ENCODE measurements around the gene DNAH8. TPM values are rescaled to one million over a fixed set of nuclear protein-coding genes. Genes with fewer than 3 reads are reported as not detected.

Gene DNAH8
- total RNA-seq, 6 experiments from 2014 or later = not detected

DNA sequence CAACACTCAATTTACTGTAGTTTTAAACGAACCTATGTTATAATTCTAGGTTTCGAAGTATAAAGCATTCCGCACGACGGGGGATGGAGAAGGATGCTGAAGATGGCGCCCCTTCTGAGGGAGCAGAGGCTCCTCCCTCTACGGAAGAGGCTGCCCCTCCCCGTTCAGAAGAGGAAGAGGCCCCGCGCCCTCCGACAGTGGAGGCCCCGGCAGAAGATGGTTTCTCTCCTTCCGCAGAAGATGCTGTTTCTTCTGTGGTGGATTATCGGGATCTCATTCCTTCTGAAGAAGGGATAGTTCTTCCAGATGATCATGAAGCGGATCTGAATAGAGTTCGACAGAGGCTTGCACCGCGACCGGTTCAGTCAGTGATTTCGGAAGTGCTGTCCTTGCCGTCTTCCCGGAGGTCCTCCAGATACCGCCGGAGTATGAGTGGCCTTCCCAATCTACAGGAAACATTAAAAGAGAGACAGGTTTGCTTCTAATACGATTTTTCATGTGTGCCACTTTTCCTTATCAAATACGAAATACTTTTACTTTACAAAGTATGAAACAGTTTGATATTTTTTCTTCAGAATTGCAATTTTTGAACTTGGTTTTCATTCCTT is 7.7 kb downstream of the DNAH8 start:
- no peak for TF ChIP-seq CTCF (IDR thresholded peaks at IDR 0.05)
- Mint-ChIP-seq H3K4me3 (no peak overlapping the region), H3K4me1 (ENCODE audit: low read depth) (no peaks in the 10 kb centered on the region)

GRCh38 chr6:38723783-38724182 is 8.7 kb downstream of the DNAH8 start:
- no peak for DNase-seq
- peaks cover 11% of the 10 kb centered on the region for H3K27me3 Mint-ChIP-seq (ENCODE audit: insufficient read depth)
- H3K9me3 Mint-ChIP-seq = no peaks in the 10 kb centered on the region
- H3K4me3 Mint-ChIP-seq = no peak overlapping the region
- H3K27ac Mint-ChIP-seq = no peak overlapping the region
- H3K4me1 Mint-ChIP-seq (ENCODE audit: low read depth) = no peaks in the 10 kb centered on the region
- TF ChIP-seq CTCF (IDR thresholded peaks at IDR 0.05) = no peak
- H3K36me3 Mint-ChIP-seq (ENCODE audit: low read depth) = no peaks in the 10 kb centered on the region

More for the DNA sequence above, 7.7 kb downstream of the DNAH8 start:
- H3K9me3 Mint-ChIP-seq = no peaks in the 10 kb centered on the region
- no peak for DNase-seq
- H3K36me3 Mint-ChIP-seq (ENCODE audit: low read depth) = no peaks in the 10 kb centered on the region
- H3K27me3 Mint-ChIP-seq (ENCODE audit: insufficient read depth) = peaks cover 11% of the 10 kb centered on the region
- H3K27ac Mint-ChIP-seq = no peak overlapping the region

DNA sequence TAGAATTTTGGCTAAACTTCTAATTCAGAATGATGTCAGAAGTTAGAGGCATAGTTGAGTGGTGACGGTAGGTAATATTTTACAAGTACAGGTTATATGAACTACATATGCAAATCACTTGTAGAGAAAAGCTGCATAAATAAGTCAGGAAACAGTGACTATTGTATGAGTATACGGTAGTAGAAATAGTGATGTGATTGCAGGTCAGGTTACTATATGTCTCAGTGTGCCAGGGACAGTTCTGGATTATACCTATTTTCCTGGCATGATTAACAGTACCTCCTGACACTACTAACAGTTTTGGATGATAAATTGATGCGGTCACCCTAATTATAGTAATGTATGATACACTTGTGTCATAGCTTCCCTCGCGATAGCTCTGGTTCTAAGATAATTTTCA is 9.2 kb downstream of the DNAH8 start:
- Mint-ChIP-seq H3K27ac (no peak overlapping the region), H3K4me3 (no peak overlapping the region), H3K4me1 (ENCODE audit: low read depth) (no peaks in the 10 kb centered on the region), H3K9me3 (no peaks in the 10 kb centered on the region), H3K36me3 (ENCODE audit: low read depth) (no peaks in the 10 kb centered on the region), H3K27me3 (ENCODE audit: insufficient read depth) (peaks cover 11% of the 10 kb centered on the region)
- no peak for DNase-seq
- TF ChIP-seq CTCF (IDR thresholded peaks at IDR 0.05) = no peak

DNA sequence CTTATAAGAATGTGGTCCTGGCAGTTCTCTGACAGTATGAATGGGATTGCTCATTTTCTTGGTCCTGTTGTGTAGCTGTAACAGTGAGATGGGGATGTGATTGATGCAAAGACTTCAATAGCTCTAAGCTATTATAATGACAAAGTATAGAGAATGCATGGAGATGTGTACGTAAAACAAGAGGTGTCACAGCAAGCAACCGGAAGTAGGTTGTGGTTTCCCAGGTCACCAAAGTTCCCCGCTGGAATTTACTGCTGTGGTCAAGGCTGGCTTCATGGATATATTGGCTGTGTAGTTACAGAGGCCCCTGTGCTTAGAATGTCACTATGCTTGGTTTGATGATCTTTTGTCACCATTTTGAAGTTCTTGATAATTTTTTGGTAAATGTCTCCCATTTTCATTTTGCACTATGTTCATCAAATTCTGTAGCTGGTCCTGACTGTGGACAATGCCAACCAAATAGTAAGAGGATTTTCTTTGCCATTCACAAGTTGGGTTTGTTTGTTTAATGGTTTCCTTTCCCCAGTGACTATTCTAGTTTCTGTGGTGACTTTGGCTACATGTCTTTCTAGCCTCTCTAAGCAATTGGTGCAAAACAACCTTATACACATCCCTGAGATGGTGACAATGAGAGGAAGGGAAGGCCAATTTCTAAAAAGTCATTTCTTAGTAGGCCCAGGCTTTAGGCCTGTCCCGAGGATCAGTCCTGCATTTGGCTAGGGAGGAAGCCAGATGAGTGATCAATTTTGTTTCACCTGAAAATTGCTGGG is 10.5 kb downstream of the DNAH8 start:
- Mint-ChIP-seq H3K27ac (no peak overlapping the region), H3K4me1 (ENCODE audit: low read depth) (no peaks in the 10 kb centered on the region), H3K9me3 (no peaks in the 10 kb centered on the region), H3K36me3 (ENCODE audit: low read depth) (no peaks in the 10 kb centered on the region), H3K4me3 (no peak overlapping the region), H3K27me3 (ENCODE audit: insufficient read depth) (peaks cover 10% of the 10 kb centered on the region)
- no peak for DNase-seq
- TF ChIP-seq CTCF (IDR thresholded peaks at IDR 0.05) = no peak

- no peaks in the 10 kb centered on the region for H3K36me3 Mint-ChIP-seq (ENCODE audit: low read depth)
- no peak overlapping the region for H3K27ac Mint-ChIP-seq
- DNase-seq = no peak
- no peak overlapping the region for H3K4me3 Mint-ChIP-seq
- H3K9me3 Mint-ChIP-seq = no peaks in the 10 kb centered on the region
- peaks cover 13% of the 10 kb centered on the region for H3K27me3 Mint-ChIP-seq (ENCODE audit: insufficient read depth)
- TF ChIP-seq CTCF (IDR thresholded peaks at IDR 0.05) = no peak
- H3K4me1 Mint-ChIP-seq (ENCODE audit: low read depth) = no peaks in the 10 kb centered on the region
Measured at GRCh38 chr6:38728203-38728602, 13.1 kb downstream of the DNAH8 start.

All from HFFc6 (cell line).